Esophagus muscularis mucosa (tissue), 4 donors: ENCODE results near the gene ILRUN.

Source experiments
- EP300 ChIP-seq: sonication (generic); formaldehyde crosslinking; IDR thresholded peaks from one replicate; pipeline ENCODE4 v1.6.1; 2017; ENCODE audit warnings: antibody characterized with exemption
- POLR2A ChIP-seq: fragments of 450-650 bp; IDR thresholded peaks from one replicate; pipeline ENCODE4 v1.6.1; 2017; ENCODE audit warnings: antibody characterized with exemption, moderate library complexity, mild to moderate bottlenecking, low read depth
- TF ChIP-seq, protein P1 (sequence below), 3 experiments: fragments of 200-600 bp in 2 of 3; fragments of 450-650 bp in 1 of 3; sonication (generic) in 2 of 3; IDR thresholded peaks; one replicate each; pipeline ENCODE4 v1.5.1; 2017 to 2019; ENCODE audit warnings: antibody characterized with exemption in 3 of 3, mild to moderate bottlenecking in 2 of 3, moderate library complexity in 1 of 3

DNA sequence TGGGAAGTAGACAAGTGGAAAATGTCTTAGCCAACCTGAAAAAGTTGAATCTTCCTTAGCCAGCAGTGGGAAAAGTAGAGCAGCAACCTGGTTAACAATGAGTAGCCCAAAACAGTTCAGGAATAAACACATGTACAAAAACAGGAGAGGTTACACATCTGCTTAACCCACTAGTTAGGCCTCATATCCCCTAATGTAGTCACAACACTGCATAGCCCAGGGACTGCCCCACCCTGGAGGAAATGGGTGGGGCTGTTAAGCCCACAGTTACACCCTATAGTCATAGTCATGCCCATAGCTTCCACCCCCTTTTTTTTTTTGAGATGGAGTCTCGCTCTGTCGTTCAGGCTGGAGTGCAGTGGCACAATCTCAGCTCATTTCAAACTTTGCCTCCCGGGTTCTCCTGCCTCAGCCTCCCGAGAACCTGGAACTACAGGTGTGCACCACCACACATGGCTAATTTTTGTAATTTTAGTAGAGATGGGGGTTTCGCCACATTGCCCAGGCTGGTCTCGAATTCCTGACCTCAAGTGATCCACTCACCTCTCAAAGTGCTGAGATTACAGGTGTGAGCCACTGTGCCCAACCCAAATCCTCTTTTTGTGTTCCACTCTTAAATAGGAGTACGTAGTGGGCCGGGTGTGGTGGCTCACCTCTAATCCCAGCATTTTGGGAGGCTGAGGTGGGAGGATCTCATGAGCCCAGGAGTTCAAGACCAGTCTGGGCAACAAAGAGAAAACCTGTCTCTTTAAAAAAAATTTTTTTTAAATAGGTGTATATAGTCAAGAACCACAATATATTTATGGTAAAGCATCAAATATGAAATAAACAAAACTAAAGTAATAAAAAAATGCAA, 24.5 kb downstream of the ILRUN start:
- TF ChIP-seq, protein P1, sequence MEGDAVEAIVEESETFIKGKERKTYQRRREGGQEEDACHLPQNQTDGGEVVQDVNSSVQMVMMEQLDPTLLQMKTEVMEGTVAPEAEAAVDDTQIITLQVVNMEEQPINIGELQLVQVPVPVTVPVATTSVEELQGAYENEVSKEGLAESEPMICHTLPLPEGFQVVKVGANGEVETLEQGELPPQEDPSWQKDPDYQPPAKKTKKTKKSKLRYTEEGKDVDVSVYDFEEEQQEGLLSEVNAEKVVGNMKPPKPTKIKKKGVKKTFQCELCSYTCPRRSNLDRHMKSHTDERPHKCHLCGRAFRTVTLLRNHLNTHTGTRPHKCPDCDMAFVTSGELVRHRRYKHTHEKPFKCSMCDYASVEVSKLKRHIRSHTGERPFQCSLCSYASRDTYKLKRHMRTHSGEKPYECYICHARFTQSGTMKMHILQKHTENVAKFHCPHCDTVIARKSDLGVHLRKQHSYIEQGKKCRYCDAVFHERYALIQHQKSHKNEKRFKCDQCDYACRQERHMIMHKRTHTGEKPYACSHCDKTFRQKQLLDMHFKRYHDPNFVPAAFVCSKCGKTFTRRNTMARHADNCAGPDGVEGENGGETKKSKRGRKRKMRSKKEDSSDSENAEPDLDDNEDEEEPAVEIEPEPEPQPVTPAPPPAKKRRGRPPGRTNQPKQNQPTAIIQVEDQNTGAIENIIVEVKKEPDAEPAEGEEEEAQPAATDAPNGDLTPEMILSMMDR (IDR thresholded peaks at IDR 0.05): no peak
- TF ChIP-seq POLR2A (no peak), EP300 (no peak)
